IPS-18a (cell line): ENCODE data around the gene NCOA1.

Source experiments
- H3K27ac ChIP-seq: one replicate; pipeline ENCODE4 v1.5.1; 2013; ENCODE audit warnings: low read length
- H3K27me3 ChIP-seq: one replicate; pipeline ENCODE4 v1.6.1; 2013; ENCODE audit warnings: mild to moderate bottlenecking, low read length; ENCODE audit not compliant: control insufficient read depth, insufficient read depth
- H3K36me3 ChIP-seq: one replicate; pipeline ENCODE4 v1.6.1; 2013; ENCODE audit warnings: low read depth, low read length; ENCODE audit not compliant: control insufficient read depth
- H3K4me1 ChIP-seq: one replicate; pipeline ENCODE4 v1.6.1; 2013; ENCODE audit warnings: low read depth, low read length; ENCODE audit not compliant: control insufficient read depth
- H3K4me3 ChIP-seq: one replicate; pipeline ENCODE4 v1.5.1; 2013; ENCODE audit warnings: low read length
- H3K9ac ChIP-seq: one replicate; pipeline ENCODE4 v1.6.1; 2013; ENCODE audit warnings: mild to moderate bottlenecking, low read length, moderate library complexity
- H3K9me3 ChIP-seq: one replicate; pipeline ENCODE4 v1.6.1; 2013; ENCODE audit warnings: low read depth, low read length; ENCODE audit not compliant: control insufficient read depth

Gene NCOA1

DNA sequence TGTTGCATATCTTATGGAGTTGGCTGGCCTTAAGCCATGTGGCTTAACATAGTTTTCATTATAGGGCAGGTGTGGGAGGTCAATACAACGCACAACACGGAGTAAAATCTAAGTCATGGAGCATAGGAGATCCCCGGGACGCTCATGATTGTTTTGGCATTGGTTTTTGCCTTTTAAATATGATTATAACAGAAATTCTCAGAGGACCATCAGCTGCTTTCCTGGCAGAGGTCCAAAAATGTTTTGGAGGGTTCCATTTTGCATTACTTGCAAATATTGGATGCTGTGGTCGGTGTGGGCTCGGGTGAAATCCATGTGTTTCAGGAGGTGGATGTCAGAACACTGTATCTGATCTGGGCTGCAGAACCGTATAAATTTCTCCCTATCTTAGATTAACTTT is 3.4 kb downstream of the NCOA1 start:
- Histone ChIP-seq H3K27me3 (peaks cover 24% of the 10 kb centered on the region), H3K27ac (no peak overlapping the region), H3K4me1 (peaks cover 17% of the 10 kb centered on the region), H3K9me3 (no peaks in the 10 kb centered on the region), H3K9ac (no peak overlapping the region), H3K36me3 (no peaks in the 10 kb centered on the region), H3K4me3 (no peak overlapping the region)

DNA sequence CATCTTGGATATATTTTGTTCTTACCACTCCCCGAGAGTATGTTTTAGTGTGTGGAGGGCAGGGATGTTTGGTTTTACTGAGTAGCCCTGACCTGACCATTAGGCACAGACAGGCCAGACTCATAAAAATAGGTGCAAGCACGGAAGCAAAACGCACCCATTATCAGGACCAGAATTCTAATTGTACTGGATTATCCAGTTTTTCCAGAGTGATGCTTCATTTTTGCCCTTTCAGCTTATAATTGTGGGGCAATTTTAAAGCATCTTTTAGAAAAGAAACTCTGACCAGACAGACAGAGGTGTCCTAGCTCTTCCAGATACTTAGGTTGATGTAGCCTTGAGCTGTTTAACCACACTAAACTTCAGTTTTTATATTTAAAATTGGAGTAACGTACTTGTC is 4.4 kb downstream of the NCOA1 start:
- Histone ChIP-seq H3K4me3 (no peak overlapping the region), H3K27me3 (peaks cover 21% of the 10 kb centered on the region), H3K36me3 (no peaks in the 10 kb centered on the region), H3K9me3 (no peaks in the 10 kb centered on the region), H3K27ac (no peak overlapping the region), H3K4me1 (peaks cover 8% of the 10 kb centered on the region), H3K9ac (no peak overlapping the region)

DNA sequence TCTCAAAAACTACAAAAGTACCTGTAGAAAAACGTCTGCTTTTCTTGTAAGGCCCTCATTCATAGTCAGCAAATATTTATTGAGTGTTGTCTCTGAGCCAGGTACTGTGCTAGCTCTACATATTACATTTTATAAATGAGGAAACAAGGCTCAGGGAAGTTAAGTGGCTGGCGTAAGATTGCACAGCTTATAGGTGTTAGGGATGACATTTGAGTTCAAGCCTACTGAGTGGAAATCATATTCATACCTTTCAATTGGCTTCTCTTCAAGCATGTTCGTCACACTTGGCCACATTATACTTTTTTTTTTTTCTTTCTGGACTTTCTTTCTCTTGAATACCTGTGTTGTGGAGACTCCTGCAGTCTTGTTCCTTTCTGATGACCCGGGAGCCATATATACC is 5.9 kb downstream of the NCOA1 start:
- Histone ChIP-seq H3K9me3 (no peaks in the 10 kb centered on the region), H3K36me3 (no peaks in the 10 kb centered on the region), H3K27ac (no peak overlapping the region), H3K4me1 (peaks cover 11% of the 10 kb centered on the region), H3K4me3 (no peak overlapping the region), H3K9ac (no peak overlapping the region), H3K27me3 (peaks cover 21% of the 10 kb centered on the region)

DNA sequence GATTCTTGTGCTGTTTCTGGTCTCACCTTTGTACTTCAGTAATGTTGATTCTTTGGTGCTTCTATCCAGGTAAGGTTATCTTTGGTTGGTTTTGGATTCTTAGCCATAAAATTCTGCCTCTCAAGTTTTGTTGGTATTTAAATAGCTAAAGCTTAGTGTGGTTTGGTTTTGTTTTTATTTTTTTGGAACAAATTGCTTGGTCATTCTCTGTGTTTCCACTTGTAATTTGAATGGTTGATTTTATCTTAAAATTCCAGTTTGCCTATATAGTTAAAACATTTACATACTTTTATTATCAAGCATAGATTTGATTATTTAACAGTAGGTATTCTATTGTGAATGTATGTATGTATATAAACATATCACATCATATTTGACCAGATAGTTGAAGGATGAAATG is 6.6 kb downstream of the NCOA1 start:
- peaks cover 13% of the 10 kb centered on the region for H3K27me3 ChIP-seq
- H3K4me3 ChIP-seq: no peak overlapping the region
- H3K9me3 ChIP-seq: no peaks in the 10 kb centered on the region
- no peak overlapping the region for H3K9ac ChIP-seq
- H3K36me3 ChIP-seq: no peaks in the 10 kb centered on the region
- no peak overlapping the region for H3K27ac ChIP-seq
- H3K4me1 ChIP-seq: peaks cover 10% of the 10 kb centered on the region

DNA sequence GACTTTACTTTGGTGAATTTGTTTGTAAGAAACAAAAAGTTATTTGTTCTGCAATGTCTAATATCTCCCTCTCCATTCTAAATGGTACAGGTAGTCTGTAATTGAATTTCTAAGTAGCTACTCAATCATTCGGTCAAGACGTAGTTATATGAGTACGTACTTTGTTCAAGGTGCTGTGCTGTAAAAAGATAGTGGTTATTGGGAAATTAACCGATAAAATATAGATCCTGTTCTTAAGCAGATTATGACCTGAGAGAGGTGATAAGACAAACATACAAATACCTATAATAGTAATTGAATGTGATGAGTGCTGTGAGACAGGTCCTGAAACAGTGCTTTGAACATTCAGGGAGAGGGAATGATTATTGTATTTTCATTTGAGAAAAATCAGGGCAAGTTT is 7.1 kb downstream of the NCOA1 start:
- Histone ChIP-seq H3K27me3 (peaks cover 9% of the 10 kb centered on the region), H3K27ac (no peak overlapping the region), H3K36me3 (no peaks in the 10 kb centered on the region), H3K4me3 (no peak overlapping the region), H3K4me1 (peaks cover 7% of the 10 kb centered on the region), H3K9me3 (no peaks in the 10 kb centered on the region), H3K9ac (no peak overlapping the region)

DNA sequence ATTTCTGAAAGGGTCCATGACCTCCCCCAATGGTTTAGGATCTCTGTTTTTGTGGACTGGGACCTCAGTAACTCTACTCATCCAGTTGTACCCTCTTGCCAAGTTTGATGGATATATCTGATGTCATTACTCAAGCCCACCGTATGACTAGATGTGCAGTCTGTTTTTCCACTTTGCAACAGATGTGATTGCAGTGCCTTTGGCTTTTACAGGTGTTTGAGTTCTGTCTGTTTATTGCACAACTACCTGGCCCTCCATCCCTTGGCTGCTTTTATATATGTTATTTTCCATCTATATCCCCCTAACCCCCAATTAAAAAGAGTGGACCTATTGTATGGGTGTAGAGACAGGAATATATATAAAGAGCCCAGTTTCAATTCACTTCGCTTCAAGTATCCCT is 10.8 kb downstream of the NCOA1 start:
- H3K27ac ChIP-seq: no peak overlapping the region
- H3K4me3 ChIP-seq: no peak overlapping the region
- no peak overlapping the region for H3K9ac ChIP-seq
- H3K27me3 ChIP-seq: no peaks in the 10 kb centered on the region
- peaks cover 7% of the 10 kb centered on the region for H3K4me1 ChIP-seq
- no peaks in the 10 kb centered on the region for H3K9me3 ChIP-seq
- no peaks in the 10 kb centered on the region for H3K36me3 ChIP-seq

DNA sequence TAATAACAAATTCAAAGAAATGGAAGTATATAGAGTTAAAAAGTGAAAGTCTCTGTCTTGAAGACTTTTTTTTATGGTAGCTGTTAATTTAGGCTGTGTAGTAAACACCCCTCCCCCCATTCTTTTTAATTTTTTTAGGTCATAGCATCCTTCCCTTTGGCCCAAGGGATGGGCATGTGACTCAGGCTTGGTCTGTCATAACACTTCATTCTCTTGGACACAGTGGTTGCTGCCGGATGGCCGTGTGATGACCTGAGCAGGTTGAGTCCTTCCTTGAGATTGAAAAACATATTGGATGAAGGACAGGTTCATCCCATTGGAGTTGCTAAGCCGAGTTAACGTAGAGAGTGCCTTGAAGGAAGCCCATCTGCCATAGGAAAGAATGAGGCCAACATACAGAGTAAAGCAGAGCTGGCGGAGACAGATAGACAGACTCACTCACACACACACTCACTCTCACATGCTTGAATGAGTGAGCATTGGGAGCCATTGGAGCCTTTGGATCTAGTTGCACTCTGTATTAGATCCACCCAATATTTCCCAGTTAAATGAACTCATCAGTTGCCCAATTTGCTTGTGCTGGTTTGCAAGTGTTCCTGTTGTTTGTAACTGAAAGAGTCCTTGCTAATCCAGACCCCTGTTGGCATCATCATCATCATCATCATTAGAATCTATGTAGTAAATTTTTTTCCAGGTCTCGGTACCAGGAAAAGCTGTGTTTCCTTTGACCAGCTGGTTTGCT is 14.7 kb downstream of the NCOA1 start:
- Histone ChIP-seq H3K4me3 (no peak overlapping the region), H3K27ac (no peak overlapping the region), H3K36me3 (no peaks in the 10 kb centered on the region), H3K4me1 (peaks cover 7% of the 10 kb centered on the region), H3K9me3 (no peaks in the 10 kb centered on the region), H3K9ac (no peak overlapping the region), H3K27me3 (no peaks in the 10 kb centered on the region)

DNA sequence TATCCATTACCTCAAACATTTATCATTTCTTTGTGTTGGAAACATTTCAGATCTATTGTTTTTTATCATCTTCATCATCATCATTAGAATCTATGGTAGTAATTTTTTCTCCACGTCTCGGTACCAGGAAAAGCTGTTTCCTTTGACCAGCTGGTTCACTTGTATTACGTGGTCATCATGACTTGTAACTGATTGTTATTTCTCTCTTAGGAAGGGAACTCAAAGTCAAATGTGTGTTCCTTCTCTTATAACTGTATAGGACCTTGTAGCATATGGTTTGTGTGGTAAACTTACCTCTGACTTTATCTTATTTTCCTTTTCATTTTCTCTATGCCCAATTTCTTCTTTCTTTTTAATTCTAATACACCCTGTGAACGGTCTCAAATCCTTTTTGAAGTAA is 16.5 kb downstream of the NCOA1 start:
- Histone ChIP-seq H3K9ac (no peak overlapping the region), H3K36me3 (no peaks in the 10 kb centered on the region), H3K27me3 (no peaks in the 10 kb centered on the region), H3K4me1 (no peaks in the 10 kb centered on the region), H3K27ac (no peak overlapping the region), H3K4me3 (no peak overlapping the region), H3K9me3 (no peaks in the 10 kb centered on the region)

DNA sequence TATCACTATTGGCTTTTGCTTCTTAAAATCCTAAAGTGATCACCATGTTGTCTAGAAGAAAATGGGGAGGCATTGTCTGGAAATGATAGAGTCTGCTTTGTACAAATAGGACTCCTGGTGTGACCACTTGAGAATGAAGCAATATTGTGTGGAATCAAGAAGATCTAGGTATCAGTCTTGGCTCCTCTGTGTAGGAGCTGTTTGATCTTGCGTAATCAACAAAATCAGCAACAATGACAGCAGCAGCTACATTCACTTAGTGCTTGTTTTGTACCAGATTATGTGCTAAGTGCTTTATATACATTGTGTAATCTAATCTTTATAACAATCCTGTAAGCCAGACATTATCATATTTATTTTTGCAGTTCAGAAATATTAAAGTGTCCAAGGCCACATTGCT is 17.8 kb downstream of the NCOA1 start:
- Histone ChIP-seq H3K4me1 (no peaks in the 10 kb centered on the region), H3K27ac (no peak overlapping the region), H3K36me3 (no peaks in the 10 kb centered on the region), H3K9me3 (no peaks in the 10 kb centered on the region), H3K4me3 (no peak overlapping the region), H3K27me3 (no peaks in the 10 kb centered on the region), H3K9ac (no peak overlapping the region)

DNA sequence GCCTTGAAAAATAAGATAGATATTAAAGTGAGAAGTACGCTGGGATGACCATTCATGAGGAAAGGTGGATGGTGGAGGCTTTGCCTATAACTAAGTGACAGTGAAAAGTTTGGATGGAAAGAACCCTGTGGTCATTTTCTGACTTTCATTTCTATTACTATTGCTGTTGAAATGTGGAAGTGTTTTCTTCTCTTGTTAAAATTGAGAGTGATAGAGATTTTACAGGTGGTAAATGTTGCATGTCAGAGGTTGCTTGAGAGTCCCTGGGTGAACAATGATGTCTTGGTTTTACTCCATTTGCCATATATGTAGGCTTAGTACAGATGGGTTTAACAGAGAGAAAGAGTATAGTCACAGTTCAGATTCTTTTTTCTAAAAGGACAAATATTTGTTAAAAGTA is 18.4 kb downstream of the NCOA1 start:
- Histone ChIP-seq H3K4me1 (no peaks in the 10 kb centered on the region), H3K27me3 (no peaks in the 10 kb centered on the region), H3K27ac (no peak overlapping the region), H3K4me3 (no peak overlapping the region), H3K9ac (no peak overlapping the region), H3K9me3 (no peaks in the 10 kb centered on the region), H3K36me3 (no peaks in the 10 kb centered on the region)

DNA sequence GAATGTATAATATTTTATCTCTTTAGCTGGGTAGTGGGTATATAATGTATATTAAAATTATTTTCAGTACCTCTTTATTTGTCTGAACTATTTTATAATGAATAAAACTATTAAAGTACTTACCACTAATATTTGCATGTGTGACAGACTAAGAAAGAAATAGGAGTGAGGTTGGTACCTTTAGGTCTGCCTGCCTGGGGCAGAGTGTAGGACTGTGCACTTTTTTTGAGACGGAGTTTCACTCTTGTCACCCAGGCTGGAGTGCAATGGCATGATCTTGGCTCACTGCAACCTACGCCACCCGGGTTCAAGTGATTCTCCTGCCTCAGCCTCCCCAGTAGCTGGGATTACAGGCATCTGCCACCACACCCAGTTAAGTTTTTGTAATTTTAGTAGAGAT is 18.8 kb downstream of the NCOA1 start:
- H3K9ac ChIP-seq: no peak overlapping the region
- no peaks in the 10 kb centered on the region for H3K27me3 ChIP-seq
- no peaks in the 10 kb centered on the region for H3K36me3 ChIP-seq
- H3K4me3 ChIP-seq: no peak overlapping the region
- no peak overlapping the region for H3K27ac ChIP-seq
- no peaks in the 10 kb centered on the region for H3K9me3 ChIP-seq
- H3K4me1 ChIP-seq: no peaks in the 10 kb centered on the region

DNA sequence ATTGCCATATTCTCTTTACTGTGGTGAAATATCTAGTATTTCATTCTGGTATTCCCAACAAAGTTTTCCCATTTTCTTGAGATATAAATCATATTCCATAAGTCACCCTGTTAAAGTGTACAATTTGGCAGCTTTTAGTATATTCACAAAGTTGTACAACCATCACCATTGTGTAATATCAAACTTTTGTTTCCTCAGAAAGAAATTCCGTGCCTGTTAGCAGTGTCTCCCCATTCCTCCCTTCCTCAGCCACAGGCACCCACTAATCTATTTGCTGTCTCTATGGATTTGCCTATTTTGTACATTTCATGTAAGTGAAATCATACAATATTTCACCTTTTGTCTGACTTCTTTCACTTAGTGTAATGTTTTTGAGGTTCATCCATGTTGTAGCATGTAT is 19.7 kb downstream of the NCOA1 start:
- H3K9ac ChIP-seq: no peak overlapping the region
- H3K27ac ChIP-seq: no peak overlapping the region
- H3K9me3 ChIP-seq: no peaks in the 10 kb centered on the region
- no peaks in the 10 kb centered on the region for H3K27me3 ChIP-seq
- no peaks in the 10 kb centered on the region for H3K36me3 ChIP-seq
- no peak overlapping the region for H3K4me3 ChIP-seq
- H3K4me1 ChIP-seq: no peaks in the 10 kb centered on the region
